Uterus (tissue), 4 donors: ENCODE results near the gene RARB. TPM values are rescaled to one million over a fixed set of nuclear protein-coding genes. Genes with fewer than 3 reads are reported as not detected.

Experiments used
- DNase-seq, 2 donors: peaks; one replicate each; pipeline ENCODE4 v3.0.0-alpha.2; 2019 to 2020
- H3K27ac ChIP-seq, 2 donors: fragments of 200-600 bp; sonication (generic); 1 replicate in 1 of 2; 2 replicates in 1 of 2; pipeline ENCODE4 v1.5.1; 2016 to 2018
- H3K27me3 ChIP-seq, 2 donors: fragments of 200-600 bp; sonication (generic); one replicate each; pipeline ENCODE4 v1.5.1; 2018 to 2019; ENCODE audit warnings: control low read depth in 1 of 2
- H3K36me3 ChIP-seq, 2 donors: fragments of 200-600 bp; sonication (generic); one replicate each; pipeline ENCODE4 v1.5.1; 2019; ENCODE audit warnings: control low read depth in 1 of 2
- H3K4me1 ChIP-seq, 2 donors: fragments of 200-600 bp; sonication (generic); one replicate each; pipeline ENCODE4 v1.5.1; 2018 to 2019; ENCODE audit warnings: control low read depth in 1 of 2
- H3K4me3 ChIP-seq, 2 donors: fragments of 200-600 bp; sonication (generic); 1 replicate in 1 of 2; 2 replicates in 1 of 2; pipeline ENCODE4 v1.5.1; 2018 to 2019; ENCODE audit warnings: mild to moderate bottlenecking in 1 of 2
- H3K9me3 ChIP-seq, 2 donors: fragments of 200-600 bp; sonication (generic); one replicate each; pipeline ENCODE4 v1.5.1; 2019; ENCODE audit warnings: control low read depth in 1 of 2
- POLR2A ChIP-seq, 2 donors: fragments of 450-650 bp; IDR thresholded peaks; one replicate each; pipeline ENCODE4 v1.6.1; 2016; ENCODE audit warnings: antibody characterized with exemption in 2 of 2, mild to moderate bottlenecking in 1 of 2, moderate library complexity in 1 of 2
- intact Hi-C: fragments of 100-400 bp; cut with DNase I; formaldehyde crosslinking; loops from one replicate; pipeline ENCODE4 v1.15.1; 2023; ENCODE audit warnings: low total_unique reads
- total RNA-seq, 4 donors: library from RNA; depleted of rRNA in 3 of 4; stranded (reverse); fragments of >200 nt in 3 of 4; gene quantifications; one replicate each; pipeline versions ENCODE4 v1.1.0 to v1.2.4, GENCODE V29; 2014 to 2023
- TF ChIP-seq, protein P1 (sequence below), 4 experiments: fragments of 200-600 bp in 2 of 4; fragments of 450-650 bp in 2 of 4; sonication (generic) in 2 of 4; IDR thresholded peaks; one replicate each; pipeline ENCODE4 v1.5.1; 2016 to 2019; ENCODE audit warnings: antibody characterized with exemption in 4 of 4, mild to moderate bottlenecking in 2 of 4, moderate library complexity in 1 of 4
- donor health status: DM: yes; HTN: yes; CAD: no.

Gene RARB
- total RNA-seq, 4 donors from 2014 or later: 6.7 to 63.0 (median 14.5) TPM

DNA sequence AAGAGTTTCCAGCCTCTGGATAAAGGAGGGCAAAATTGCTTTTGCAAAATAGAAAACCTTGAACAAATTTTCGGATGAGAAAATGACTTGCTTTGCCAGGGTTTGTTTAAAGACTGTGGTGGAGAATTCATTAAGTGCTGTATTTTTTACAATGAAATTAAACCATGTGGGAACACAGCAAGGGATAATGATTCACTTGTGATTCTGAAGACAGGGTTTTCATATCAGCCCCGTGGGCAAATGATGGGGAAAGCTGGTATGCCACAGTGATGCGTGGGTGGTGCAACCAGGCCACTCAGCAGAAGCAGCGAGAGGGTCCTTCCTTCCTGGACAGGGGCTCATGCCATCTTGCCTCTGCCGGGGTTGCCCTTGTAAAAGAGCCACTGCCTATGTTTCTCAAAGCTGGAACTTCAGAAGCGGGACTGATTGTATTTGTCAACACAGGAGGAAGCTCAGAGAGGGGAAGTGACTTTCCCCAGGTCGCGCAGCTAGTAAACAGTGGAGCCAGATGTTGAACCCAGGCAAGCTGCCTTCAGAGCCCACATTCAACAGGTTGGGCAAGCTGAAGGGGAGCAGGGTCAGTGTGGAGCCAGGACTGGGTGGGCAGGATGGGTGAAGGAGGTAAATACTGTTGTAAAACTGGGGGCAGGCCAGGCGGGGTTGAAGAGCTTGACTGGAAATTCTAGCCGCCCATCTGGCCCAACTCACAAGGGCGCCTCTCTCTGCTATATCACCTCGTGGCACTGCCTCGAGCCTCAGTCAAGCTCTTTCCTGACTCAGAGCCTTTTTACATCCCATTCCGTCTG is 157.5 kb downstream of the RARB start:
- intact Hi-C loops: loop anchor here (10.0 kb wide), 1 partner anchor 161 kb away; the partner anchor contains the start of gene RARB
- no peak for TF ChIP-seq POLR2A (IDR thresholded peaks at IDR 0.05)
- TF ChIP-seq, protein P1, sequence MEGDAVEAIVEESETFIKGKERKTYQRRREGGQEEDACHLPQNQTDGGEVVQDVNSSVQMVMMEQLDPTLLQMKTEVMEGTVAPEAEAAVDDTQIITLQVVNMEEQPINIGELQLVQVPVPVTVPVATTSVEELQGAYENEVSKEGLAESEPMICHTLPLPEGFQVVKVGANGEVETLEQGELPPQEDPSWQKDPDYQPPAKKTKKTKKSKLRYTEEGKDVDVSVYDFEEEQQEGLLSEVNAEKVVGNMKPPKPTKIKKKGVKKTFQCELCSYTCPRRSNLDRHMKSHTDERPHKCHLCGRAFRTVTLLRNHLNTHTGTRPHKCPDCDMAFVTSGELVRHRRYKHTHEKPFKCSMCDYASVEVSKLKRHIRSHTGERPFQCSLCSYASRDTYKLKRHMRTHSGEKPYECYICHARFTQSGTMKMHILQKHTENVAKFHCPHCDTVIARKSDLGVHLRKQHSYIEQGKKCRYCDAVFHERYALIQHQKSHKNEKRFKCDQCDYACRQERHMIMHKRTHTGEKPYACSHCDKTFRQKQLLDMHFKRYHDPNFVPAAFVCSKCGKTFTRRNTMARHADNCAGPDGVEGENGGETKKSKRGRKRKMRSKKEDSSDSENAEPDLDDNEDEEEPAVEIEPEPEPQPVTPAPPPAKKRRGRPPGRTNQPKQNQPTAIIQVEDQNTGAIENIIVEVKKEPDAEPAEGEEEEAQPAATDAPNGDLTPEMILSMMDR (IDR thresholded peaks at IDR 0.05): no peak

GRCh38 chr3:25586167-25586505 is 158.1 kb downstream of the RARB start:
- DNase-seq: no peak
- TF ChIP-seq POLR2A (IDR thresholded peaks at IDR 0.05): no peak
- TF ChIP-seq, protein P1 (IDR thresholded peaks at IDR 0.05): no peak
- Histone ChIP-seq H3K36me3 (no peaks in the 10 kb centered on the region), H3K27ac (no peak overlapping the region), H3K4me3 (no peak overlapping the region), H3K4me1 (no peaks in the 10 kb centered on the region), H3K27me3 (no peaks in the 10 kb centered on the region), H3K9me3 (no peaks in the 10 kb centered on the region)
- intact Hi-C loops: loop anchor here (10.0 kb wide), 1 partner anchor 161 kb away; the partner anchor contains the start of gene RARB

More for the DNA sequence above, 157.5 kb downstream of the RARB start:
- H3K36me3 ChIP-seq: no peaks in the 10 kb centered on the region
- no peak for DNase-seq
- no peaks in the 10 kb centered on the region for H3K4me1 ChIP-seq
- no peaks in the 10 kb centered on the region for H3K9me3 ChIP-seq
- no peaks in the 10 kb centered on the region for H3K27me3 ChIP-seq
- no peak overlapping the region for H3K27ac ChIP-seq
- H3K4me3 ChIP-seq: no peak overlapping the region

GRCh38 chr3:25586553-25586952 is 158.5 kb downstream of the RARB start:
- Histone ChIP-seq H3K4me3 (no peak overlapping the region), H3K36me3 (no peaks in the 10 kb centered on the region), H3K27me3 (no peaks in the 10 kb centered on the region), H3K9me3 (no peaks in the 10 kb centered on the region), H3K4me1 (no peaks in the 10 kb centered on the region), H3K27ac (no peak overlapping the region)
- DNase-seq: no peak
- TF ChIP-seq, protein P1 (IDR thresholded peaks at IDR 0.05): no peak
- TF ChIP-seq POLR2A (IDR thresholded peaks at IDR 0.05): no peak
- intact Hi-C loops: loop anchor here (10.0 kb wide), 1 partner anchor 162 kb away; the partner anchor contains the start of gene RARB

DNA sequence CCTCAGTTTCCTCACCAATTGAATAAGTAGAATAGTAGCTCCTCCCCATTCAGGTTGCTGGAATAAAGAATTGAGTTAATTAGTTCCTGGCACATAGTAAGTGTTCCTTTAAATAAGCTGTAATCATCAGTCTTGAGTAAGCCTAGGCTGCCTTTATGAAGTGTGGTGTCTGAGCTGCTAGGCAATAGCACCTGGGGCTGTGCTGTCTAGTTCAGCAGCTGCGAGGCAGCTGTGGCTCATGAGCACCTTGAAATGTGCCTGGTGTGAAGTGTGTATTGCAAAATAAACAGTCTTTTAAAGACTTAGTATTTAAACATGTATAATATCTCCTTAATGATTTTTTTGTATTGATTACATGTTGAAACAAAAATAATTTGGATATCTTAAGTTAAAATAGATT is 159.0 kb downstream of the RARB start:
- Histone ChIP-seq H3K4me1 (no peaks in the 10 kb centered on the region), H3K36me3 (no peaks in the 10 kb centered on the region), H3K27me3 (no peaks in the 10 kb centered on the region), H3K4me3 (no peak overlapping the region), H3K9me3 (no peaks in the 10 kb centered on the region), H3K27ac (no peak overlapping the region)
- no peak for DNase-seq
- TF ChIP-seq, protein P1 (IDR thresholded peaks at IDR 0.05): no peak
- no peak for TF ChIP-seq POLR2A (IDR thresholded peaks at IDR 0.05)
- intact Hi-C loops: loop anchor here (10.0 kb wide), 1 partner anchor 162 kb away; the partner anchor contains the start of gene RARB

- no peak overlapping the region for H3K27ac ChIP-seq
- H3K36me3 ChIP-seq: no peaks in the 10 kb centered on the region
- H3K9me3 ChIP-seq: no peaks in the 10 kb centered on the region
- no peak overlapping the region for H3K4me3 ChIP-seq
- no peaks in the 10 kb centered on the region for H3K4me1 ChIP-seq
- intact Hi-C loops: loop anchor here (10.0 kb wide), 1 partner anchor 163 kb away; the partner anchor contains the start of gene RARB
- TF ChIP-seq, protein P1 (IDR thresholded peaks at IDR 0.05): no peak
- TF ChIP-seq POLR2A (IDR thresholded peaks at IDR 0.05): no peak
- no peak for DNase-seq
- H3K27me3 ChIP-seq: no peaks in the 10 kb centered on the region
Measured at GRCh38 chr3:25587526-25587925, 159.5 kb downstream of the RARB start.
